H9 (cell line): ENCODE data around the gene TTC39B. TPM values are rescaled to one million over a fixed set of nuclear protein-coding genes. Genes with fewer than 3 reads are reported as not detected.

Source experiments
- DNase-seq: peaks from one replicate; pipeline ENCODE4 v3.0.0-alpha.2; 2017
- H2AFZ ChIP-seq: one replicate; pipeline ENCODE4 v1.6.1; 2013; ENCODE audit warnings: mild to moderate bottlenecking, low read length, control low read depth, moderate library complexity
- H2AK5ac ChIP-seq: 2 replicates; pipeline ENCODE4 v1.6.1; 2013; ENCODE audit warnings: low read length, control low read depth, mixed read lengths; ENCODE audit not compliant: insufficient read length
- H2BK120ac ChIP-seq: one replicate; pipeline ENCODE4 v1.6.1; 2013; ENCODE audit warnings: low read depth, mild to moderate bottlenecking, low read length, control low read depth, inconsistent platforms; ENCODE audit not compliant: poor library complexity, severe bottlenecking
- H2BK12ac ChIP-seq: 2 replicates; pipeline ENCODE4 v1.6.1; 2013; ENCODE audit warnings: low read length, control low read depth, mixed read lengths, low read depth; ENCODE audit not compliant: insufficient read length
- H2BK15ac ChIP-seq: 2 replicates; pipeline ENCODE4 v1.6.1; 2013; ENCODE audit warnings: low read depth, low read length, control low read depth
- H2BK20ac ChIP-seq: one replicate; pipeline ENCODE4 v1.6.1; 2013; ENCODE audit warnings: low read depth, mild to moderate bottlenecking, low read length, control low read depth, inconsistent platforms; ENCODE audit not compliant: poor library complexity, severe bottlenecking
- H2BK5ac ChIP-seq: 2 replicates; pipeline ENCODE4 v1.6.1; 2013; ENCODE audit warnings: low read length, control low read depth, mixed read lengths; ENCODE audit not compliant: insufficient read length
- H3K14ac ChIP-seq: 2 replicates; pipeline ENCODE4 v1.6.1; 2013; ENCODE audit warnings: low read length, control low read depth; ENCODE audit not compliant: insufficient read depth
- H3K18ac ChIP-seq: 2 replicates; pipeline ENCODE4 v1.6.1; 2013; ENCODE audit warnings: low read depth, mild to moderate bottlenecking, mixed read lengths, low read length, control low read depth; ENCODE audit not compliant: insufficient read length
- H3K23ac ChIP-seq: 2 replicates; pipeline ENCODE4 v1.6.1; 2013; ENCODE audit warnings: low read length, control low read depth, mixed read lengths, low read depth; ENCODE audit not compliant: insufficient read length
- H3K23me2 ChIP-seq: 2 replicates; pipeline ENCODE4 v1.6.1; 2013; ENCODE audit warnings: low read depth, mild to moderate bottlenecking, mixed read lengths, low read length, control low read depth; ENCODE audit not compliant: insufficient read length, poor library complexity, severe bottlenecking
- H3K27ac ChIP-seq: 2 replicates; pipeline ENCODE4 v1.5.1; 2013; ENCODE audit warnings: low read length, control low read depth, mixed read lengths, low read depth; ENCODE audit not compliant: insufficient read length
- H3K27me3 ChIP-seq: 2 replicates; pipeline ENCODE4 v1.6.1; 2013; ENCODE audit warnings: low read length, control low read depth, inconsistent platforms; ENCODE audit not compliant: insufficient read depth
- H3K4ac ChIP-seq: 2 replicates; pipeline ENCODE4 v1.6.1; 2013; ENCODE audit warnings: low read depth, mild to moderate bottlenecking, control low read depth, inconsistent platforms, low read length, moderate library complexity
- H3K4me1 ChIP-seq: 2 replicates; pipeline ENCODE4 v1.6.1; 2013; ENCODE audit warnings: low read length, control low read depth, inconsistent platforms; ENCODE audit not compliant: insufficient read depth
- H3K4me2 ChIP-seq: 2 replicates; pipeline ENCODE4 v1.6.1; 2013; ENCODE audit warnings: low read length, control low read depth, mixed read lengths; ENCODE audit not compliant: insufficient read length, insufficient read depth
- H3K56ac ChIP-seq: 2 replicates; pipeline ENCODE4 v1.6.1; 2013; ENCODE audit warnings: low read depth, mild to moderate bottlenecking, mixed read lengths, low read length, control low read depth; ENCODE audit not compliant: insufficient read length
- H3K79me1 ChIP-seq: 2 replicates; pipeline ENCODE4 v1.6.1; 2013; ENCODE audit warnings: low read depth, mild to moderate bottlenecking, moderate library complexity, low read length, control low read depth, inconsistent platforms; ENCODE audit not compliant: insufficient read depth, poor library complexity, severe bottlenecking
- H3K79me2 ChIP-seq: 2 replicates; pipeline ENCODE4 v1.6.1; 2013; ENCODE audit warnings: low read length, control low read depth, inconsistent platforms; ENCODE audit not compliant: insufficient read depth
- H3K9ac ChIP-seq: 2 replicates; pipeline ENCODE4 v1.6.1; 2013; ENCODE audit warnings: low read length, control low read depth, mixed read lengths; ENCODE audit not compliant: insufficient read length; ENCODE audit errors: extremely low read depth
- H3K9me3 ChIP-seq: one replicate; pipeline ENCODE4 v1.6.1; 2013; ENCODE audit warnings: low read depth, low read length, inconsistent platforms; ENCODE audit not compliant: control insufficient read depth
- H3T11ph ChIP-seq: one replicate; pipeline ENCODE4 v1.6.1; 2013; ENCODE audit warnings: mild to moderate bottlenecking, low read length, control low read depth, inconsistent platforms
- H4K20me1 ChIP-seq: one replicate; pipeline ENCODE4 v1.6.1; 2013; ENCODE audit not compliant: control insufficient read depth, insufficient read length, insufficient read depth
- H4K5ac ChIP-seq: 2 replicates; pipeline ENCODE4 v1.6.1; 2013; ENCODE audit warnings: low read depth, mild to moderate bottlenecking, mixed read lengths, low read length, control low read depth; ENCODE audit not compliant: insufficient read length
- H4K8ac ChIP-seq: replicated peaks from 2 replicates; pipeline ENCODE4 v1.6.1; 2013; ENCODE audit warnings: low read length, control low read depth, mixed read lengths, low read depth; ENCODE audit not compliant: insufficient read length
- H4K91ac ChIP-seq: 2 replicates; pipeline ENCODE4 v1.6.1; 2013; ENCODE audit warnings: low read depth, mild to moderate bottlenecking, moderate library complexity, mixed read lengths, low read length, control low read depth; ENCODE audit not compliant: insufficient read length
- H3K27ac Mint-ChIP-seq, 3 experiments: 2 replicates in 2 of 3; 3 replicates in 1 of 3; pipeline ENCODE4 v1.8.0; 2020 to 2021; ENCODE audit warnings: mixed read lengths in 3 of 3, mild to moderate bottlenecking in 1 of 3, moderate library complexity in 1 of 3
- H3K27me3 Mint-ChIP-seq: 2 replicates; pipeline ENCODE4 v1.8.0; 2021; ENCODE audit warnings: low read depth, mild to moderate bottlenecking, moderate library complexity, mixed read lengths
- H3K36me3 Mint-ChIP-seq, 3 experiments: 2 replicates in 2 of 3; 3 replicates in 1 of 3; pipeline ENCODE4 v1.8.0; 2020 to 2021; ENCODE audit warnings: low read depth in 3 of 3, mixed read lengths in 3 of 3; ENCODE audit not compliant: insufficient read depth in 1 of 3
- H3K4me1 Mint-ChIP-seq, 2 experiments: 2 replicates each; pipeline ENCODE4 v1.8.0; 2020; ENCODE audit warnings: mixed read lengths in 2 of 2
- H3K4me3 Mint-ChIP-seq, 2 experiments: 2 replicates in 1 of 2; 3 replicates in 1 of 2; pipeline ENCODE4 v1.8.0; 2020 to 2021; ENCODE audit warnings: mild to moderate bottlenecking in 2 of 2, mixed read lengths in 2 of 2, moderate library complexity in 1 of 2
- H3K9me3 Mint-ChIP-seq, 2 experiments: 2 replicates in 1 of 2; 3 replicates in 1 of 2; pipeline ENCODE4 v1.8.0; 2020; ENCODE audit warnings: mild to moderate bottlenecking in 2 of 2, mixed read lengths in 2 of 2, moderate library complexity in 1 of 2
- WGBS: extraction: QIAGEN DNeasy Blood & Tissue Kit; methylation state at CpG from one replicate; pipeline ENCODE4 v1.1.7; 2013; ENCODE audit warnings: missing lambda C conversion rate, low lambda C conversion rate, mixed read lengths; ENCODE audit not compliant: insufficient read length; ENCODE audit errors: extremely low coverage; 5-methylcytosine and 5-hydroxymethylcytosine counted together
- total RNA-seq: library from RNA; stranded (reverse); gene quantifications from 2 replicates; pipeline ENCODE4 v1.2.1, GENCODE V29; 2021
- TF ChIP-seq, protein P1 (sequence below): fragments of 200-600 bp; sonication (generic); conservative IDR thresholded peaks from 3 replicates; pipeline ENCODE4 v1.8.0; 2021; ENCODE audit warnings: antibody characterized with exemption, mild to moderate bottlenecking

Gene TTC39B
- total RNA-seq, 1 experiment from 2014 or later: 8.2 TPM

- no peaks in the 10 kb centered on the region for H3K4me1 ChIP-seq
- H3K4me2 ChIP-seq: no peak overlapping the region
- no peaks in the 10 kb centered on the region for H3K79me2 ChIP-seq
- Mint-ChIP-seq H3K36me3 (no peaks in the 10 kb centered on the region), H3K9me3 (no peaks in the 10 kb centered on the region), H3K27ac (no peak overlapping the region), H3K27me3 (no peaks in the 10 kb centered on the region), H3K4me3 (no peak overlapping the region), H3K4me1 (peaks cover 0 to 7% of the 10 kb centered on the region in 2 experiments; a peak in 3 of 4 replicates)
- H2AFZ ChIP-seq: no peak overlapping the region
- no peak overlapping the region for H3K23ac ChIP-seq
- no peak overlapping the region for H2BK5ac ChIP-seq
- H3K56ac ChIP-seq: no peak overlapping the region
- H3K79me1 ChIP-seq: no peaks in the 10 kb centered on the region
- no peak overlapping the region for H4K5ac ChIP-seq
- no peak overlapping the region for H3K9ac ChIP-seq
- no peak overlapping the region for H3T11ph ChIP-seq
- TF ChIP-seq, protein P1, sequence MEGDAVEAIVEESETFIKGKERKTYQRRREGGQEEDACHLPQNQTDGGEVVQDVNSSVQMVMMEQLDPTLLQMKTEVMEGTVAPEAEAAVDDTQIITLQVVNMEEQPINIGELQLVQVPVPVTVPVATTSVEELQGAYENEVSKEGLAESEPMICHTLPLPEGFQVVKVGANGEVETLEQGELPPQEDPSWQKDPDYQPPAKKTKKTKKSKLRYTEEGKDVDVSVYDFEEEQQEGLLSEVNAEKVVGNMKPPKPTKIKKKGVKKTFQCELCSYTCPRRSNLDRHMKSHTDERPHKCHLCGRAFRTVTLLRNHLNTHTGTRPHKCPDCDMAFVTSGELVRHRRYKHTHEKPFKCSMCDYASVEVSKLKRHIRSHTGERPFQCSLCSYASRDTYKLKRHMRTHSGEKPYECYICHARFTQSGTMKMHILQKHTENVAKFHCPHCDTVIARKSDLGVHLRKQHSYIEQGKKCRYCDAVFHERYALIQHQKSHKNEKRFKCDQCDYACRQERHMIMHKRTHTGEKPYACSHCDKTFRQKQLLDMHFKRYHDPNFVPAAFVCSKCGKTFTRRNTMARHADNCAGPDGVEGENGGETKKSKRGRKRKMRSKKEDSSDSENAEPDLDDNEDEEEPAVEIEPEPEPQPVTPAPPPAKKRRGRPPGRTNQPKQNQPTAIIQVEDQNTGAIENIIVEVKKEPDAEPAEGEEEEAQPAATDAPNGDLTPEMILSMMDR: no peak
- H3K23me2 ChIP-seq: peaks cover 2% of the 10 kb centered on the region
- H2BK15ac ChIP-seq: no peak overlapping the region
- DNase-seq: no peak
- H2BK12ac ChIP-seq: no peak overlapping the region
- no peak overlapping the region for H3K27ac ChIP-seq
- H2BK20ac ChIP-seq: no peak overlapping the region
- H4K8ac ChIP-seq: no peak overlapping the region
- no peaks in the 10 kb centered on the region for H4K20me1 ChIP-seq
- no peak overlapping the region for H3K14ac ChIP-seq
- no CpG with 5 or more reads among the region's 4 CpGs for WGBS
- H4K91ac ChIP-seq: no peak overlapping the region
- no peak overlapping the region for H2AK5ac ChIP-seq
- no peaks in the 10 kb centered on the region for H3K9me3 ChIP-seq
- H3K4ac ChIP-seq: no peak overlapping the region
- no peak overlapping the region for H3K18ac ChIP-seq
- H2BK120ac ChIP-seq: no peak overlapping the region
- no peaks in the 10 kb centered on the region for H3K27me3 ChIP-seq
Measured at GRCh38 chr9:15157381-15157780, 149.6 kb downstream of the TTC39B start.
